ENCODE measurements around the gene LYRM7.
"Not testable (repeated sequence)": the region's sequence is repeated elsewhere in the genome, so short reads cannot be mapped to it uniquely, and the experiment has no call there.

Gene LYRM7

GRCh38 chr5:131170540-131171275 is at the start of gene LYRM7:
Gene LYRM7 (plus strand): TSS chr5:131170944. CDS start chr5:131171021, 77 bp downstream.
- peak; percentile 99 for DNase-seq

GRCh38 chr5:131127244-131127643 is 43.5 kb upstream of the LYRM7 start:
- not testable (repeated sequence) for DNase-seq

GRCh38 chr5:131129306-131129705 is 41.4 kb upstream of the LYRM7 start:
- no peak for DNase-seq

GRCh38 chr5:131133091-131133490 is 37.7 kb upstream of the LYRM7 start:
- not testable (repeated sequence) for DNase-seq

- not testable (repeated sequence) for DNase-seq
Observed at GRCh38 chr5:131138406-131138805, 32.3 kb upstream of the LYRM7 start.

GRCh38 chr5:131139321-131139720 is 31.4 kb upstream of the LYRM7 start:
- no peak for DNase-seq

- DNase-seq = no peak
Observed at GRCh38 chr5:131142970-131143617, 27.6 kb upstream of the LYRM7 start.

GRCh38 chr5:131147258-131147657 is 23.5 kb upstream of the LYRM7 start:
- no peak for DNase-seq

- no peak for DNase-seq
Observed at GRCh38 chr5:131148835-131149234, 21.9 kb upstream of the LYRM7 start.

- no peak for DNase-seq
Observed at GRCh38 chr5:131150408-131150807, 20.3 kb upstream of the LYRM7 start.

- DNase-seq = no peak
Observed at GRCh38 chr5:131151216-131151615, 19.5 kb upstream of the LYRM7 start.

- DNase-seq = no peak
Observed at GRCh38 chr5:131156385-131156784, 14.4 kb upstream of the LYRM7 start.

GRCh38 chr5:131156957-131157356 is 13.8 kb upstream of the LYRM7 start:
- DNase-seq = no peak

- no peak for DNase-seq
Observed at GRCh38 chr5:131160134-131160533, 10.6 kb upstream of the LYRM7 start.

GRCh38 chr5:131163276-131164119 is 7.2 kb upstream of the LYRM7 start:
- DNase-seq = no peak

- peak; percentile 31 for DNase-seq
Observed at GRCh38 chr5:131164191-131165118, 6.3 kb upstream of the LYRM7 start.

GRCh38 chr5:131165119-131165727 is 5.5 kb upstream of the LYRM7 start, which contains the start of gene HINT1:
Gene HINT1 (minus strand): TSS chr5:131165256. CDS start chr5:131165205, 51 bp downstream.
- peak; percentile 73 for DNase-seq

- DNase-seq = no peak
Observed at GRCh38 chr5:131167615-131168014, 3.1 kb upstream of the LYRM7 start.

- no peak for DNase-seq
Observed at GRCh38 chr5:131169810-131170539, 769 bp upstream of the LYRM7 start.

- DNase-seq = peak; percentile 17
Observed at GRCh38 chr5:131171276-131171810, 599 bp downstream of the LYRM7 start.

- DNase-seq = no peak
Observed at GRCh38 chr5:131180407-131180806, 9.7 kb downstream of the LYRM7 start.

All from NCI-H2171 treated with DMSO at 0.1 percent for 48 hours (cell line).